Aorta (tissue), 5 donors: ENCODE results near the gene NFIC. TPM values are rescaled to one million over a fixed set of nuclear protein-coding genes. Genes with fewer than 3 reads are reported as not detected.
"Not testable (repeated sequence)": the region's sequence is repeated elsewhere in the genome, so short reads cannot be mapped to it uniquely, and the experiment has no call there.

Experiments
- ATAC-seq: fragments of 200-7000 bp; cut with Tn5 transposase; one replicate; pipeline ENCODE4 v1.9.1; 2022; ENCODE audit warnings: moderate library complexity; ENCODE audit not compliant: low FRiP score
- DNase-seq, 2 donors: peaks; one replicate each; pipeline ENCODE4 v3.0.0-alpha.2; 2020
- H3K27ac ChIP-seq, 2 donors: one replicate each; pipeline ENCODE4 v1.5.1; 2013; ENCODE audit warnings: low read length in 2 of 2, mild to moderate bottlenecking in 2 of 2, moderate library complexity in 2 of 2, control low read depth in 1 of 2, inconsistent platforms in 1 of 2, low read depth in 1 of 2
- H3K27me3 ChIP-seq, 2 donors: one replicate each; pipeline ENCODE4 v1.6.1; 2013; ENCODE audit warnings: control low read depth in 1 of 2, low read length in 1 of 2, mild to moderate bottlenecking in 1 of 2, moderate library complexity in 1 of 2; ENCODE audit not compliant: insufficient read depth in 2 of 2, control insufficient read depth in 1 of 2
- H3K36me3 ChIP-seq, 2 donors: one replicate each; pipeline ENCODE4 v1.6.1; 2013; ENCODE audit warnings: control low read depth in 1 of 2, low read length in 1 of 2, mild to moderate bottlenecking in 1 of 2; ENCODE audit not compliant: insufficient read depth in 2 of 2, control insufficient read depth in 1 of 2
- H3K4me1 ChIP-seq, 2 donors: one replicate each; pipeline ENCODE4 v1.6.1; 2013; ENCODE audit warnings: low read length in 2 of 2, control low read depth in 1 of 2, mild to moderate bottlenecking in 1 of 2, moderate library complexity in 1 of 2; ENCODE audit not compliant: insufficient read depth in 2 of 2, control insufficient read depth in 1 of 2
- H3K4me3 ChIP-seq, 2 donors: one replicate each; pipeline ENCODE4 v1.5.1; 2013; ENCODE audit warnings: low read length in 2 of 2, control low read depth in 1 of 2, mild to moderate bottlenecking in 1 of 2
- H3K9me3 ChIP-seq: one replicate; pipeline ENCODE4 v1.6.1; 2013; ENCODE audit warnings: mild to moderate bottlenecking, low read length; ENCODE audit not compliant: control insufficient read depth
- WGBS, 2 donors: extraction: QIAGEN DNeasy Blood & Tissue Kit; methylation state at CpG; one replicate each; pipeline ENCODE4 v1.1.7; 2013; 5-methylcytosine and 5-hydroxymethylcytosine counted together
- intact Hi-C, 2 donors: fragments of 100-400 bp; cut with DNase I; formaldehyde crosslinking; loops; one replicate each; pipeline versions ENCODE4 v1.14.2 to v1.15.0; 2022
- polyA plus RNA-seq, 2 donors: library from polyadenylated mRNA; stranded (reverse); fragments of 200-250 nt; gene quantifications; one replicate each; pipeline ENCODE4 v1.2.3, GENCODE V29; 2013
- total RNA-seq, 2 donors: library from RNA; stranded (reverse); fragmentation: NEBNext Ultra II Directional; extraction: Animal tissue kit (Norgen Biotek cat#: 25700); gene quantifications; one replicate each; pipeline ENCODE4 v1.2.1, GENCODE V29; 2021
- donor health status: healthy with polysubstance abuse.
- donor health status: Bipolar disorder and iron deficiency.
- donor health status: DM: no; HTN: no; CAD: no.
- donor health status: DM: no; HTN: no; CAD: no.
- donor health status: DM: yes; HTN: yes; CAD: no.

NFIC gene
- total and polyA plus RNA-seq, 4 donors, result 37.5 to 188 (median 106) TPM

- Histone ChIP-seq H3K27ac (peak within 1 kb of the TSS in 1 of 2 donors; percentile 39), H3K36me3 (peaks cover 0 to 2% of the 10 kb centered on the region in 2 donors), H3K9me3 (no peaks in the 10 kb centered on the region), H3K27me3 (no peaks in the 10 kb centered on the region), H3K4me1 (no peaks in the 10 kb centered on the region), H3K4me3 (peak within 1 kb of the TSS; percentile 73 to 97)
- 1 to 2% methylated on average over 59 to 79 of the region's 79 CpGs for WGBS, 2 donors
- ATAC-seq (peak; percentile 97), DNase-seq (peak; percentile 99 to 100)
- intact Hi-C loops, result no loop called here
These were observed 139.4 kb downstream of the NFIC start, which contains the start of gene FZR1 for GRCh38 chr19:3505598-3506383. FZR1 (plus strand) TSS chr19:3506311; CDS start chr19:3522990, 16,679 bp downstream.

GRCh38 chr19:3506384-3507340 is 140.3 kb downstream of the NFIC start:
- peaks cover 0 to 2% of the 10 kb centered on the region in 2 donors for H3K36me3 ChIP-seq
- no peaks in the 10 kb centered on the region for H3K4me1 ChIP-seq
- peak in 1 of 2 donors; percentile 71 for DNase-seq
- H3K27ac ChIP-seq, result peak overlapping the region in 1 of 2 donors; percentile 39
- 1% methylated on average over 60 to 69 of the region's 69 CpGs for WGBS, 2 donors
- H3K27me3 ChIP-seq, result no peaks in the 10 kb centered on the region
- ATAC-seq, result no peak
- intact Hi-C loops, result no loop called here
- peak overlapping the region; percentile 73 to 97 for H3K4me3 ChIP-seq
- H3K9me3 ChIP-seq, result no peaks in the 10 kb centered on the region

GRCh38 chr19:3507371-3508120 is 141.2 kb downstream of the NFIC start:
- intact Hi-C loops, result no loop called here
- Histone ChIP-seq H3K4me1 (no peaks in the 10 kb centered on the region), H3K27ac (no peak overlapping the region), H3K36me3 (peaks cover 0 to 2% of the 10 kb centered on the region in 2 donors), H3K4me3 (peak overlapping the region; percentile 73 to 97), H3K9me3 (no peaks in the 10 kb centered on the region), H3K27me3 (no peaks in the 10 kb centered on the region)
- 15 to 17% methylated on average over 31 of the region's 31 CpGs for WGBS, 2 donors
- ATAC-seq (no peak), DNase-seq (no peak)

GRCh38 chr19:3508121-3508661 is 141.8 kb downstream of the NFIC start:
- DNase-seq, H3K4me3 ChIP-seq, intact Hi-C loops, H3K36me3 ChIP-seq, H3K27ac ChIP-seq, ATAC-seq, H3K27me3 ChIP-seq, H3K4me1 ChIP-seq, H3K9me3 ChIP-seq: not testable (repeated sequence)
- WGBS, 2 donors, result 93 to 94% methylated on average over 18 of the region's 18 CpGs

- no peak for ATAC-seq
- Histone ChIP-seq H3K9me3 (no peaks in the 10 kb centered on the region), H3K27me3 (no peaks in the 10 kb centered on the region), H3K4me1 (no peaks in the 10 kb centered on the region), H3K27ac (no peak overlapping the region), H3K36me3 (peaks cover 0 to 2% of the 10 kb centered on the region in 2 donors), H3K4me3 (no peak overlapping the region)
- WGBS, 2 donors, result 74 to 80% methylated on average over 20 to 23 of the region's 23 CpGs
- DNase-seq, result no peak
- intact Hi-C loops, result no loop called here
These were observed 142.6 kb downstream of the NFIC start for GRCh38 chr19:3508771-3509535.

GRCh38 chr19:3509566-3509989 is 143.2 kb downstream of the NFIC start:
- Histone ChIP-seq H3K4me3 (no peak overlapping the region), H3K4me1 (no peaks in the 10 kb centered on the region), H3K27ac (no peak overlapping the region), H3K9me3 (no peaks in the 10 kb centered on the region), H3K36me3 (peaks cover 0 to 2% of the 10 kb centered on the region in 2 donors), H3K27me3 (no peaks in the 10 kb centered on the region)
- no peak for DNase-seq
- intact Hi-C loops, result no loop called here
- no peak for ATAC-seq
- WGBS, 2 donors, result 85 to 86% methylated on average over 15 of the region's 15 CpGs

GRCh38 chr19:3510727-3511126 is 144.3 kb downstream of the NFIC start:
- intact Hi-C loops, result no loop called here
- H3K27ac ChIP-seq, result no peak overlapping the region
- H3K36me3 ChIP-seq, result peaks cover 0 to 2% of the 10 kb centered on the region in 2 donors
- no peaks in the 10 kb centered on the region for H3K4me1 ChIP-seq
- H3K9me3 ChIP-seq, result no peaks in the 10 kb centered on the region
- ATAC-seq, result no peak
- H3K27me3 ChIP-seq, result no peaks in the 10 kb centered on the region
- WGBS, 2 donors, result 84 to 93% methylated on average over 20 to 22 of the region's 22 CpGs
- no peak for DNase-seq
- no peak overlapping the region for H3K4me3 ChIP-seq
